Left forelimb (tissue), 1 donor: Measurements from ENCODE around the gene DDX28.
A peak's percentile ranks its signal among the peaks of the same experiment; 100 is the strongest.
"Not testable (repeated sequence)": the region's sequence is repeated elsewhere in the genome, so short reads cannot be mapped to it uniquely, and the experiment has no call there.

Experiments used
- DNase-seq: peaks from one replicate; pipeline ENCODE4 v3.0.0-alpha.2; 2018; ENCODE audit warnings: low spot score

Gene DDX28

DNA sequence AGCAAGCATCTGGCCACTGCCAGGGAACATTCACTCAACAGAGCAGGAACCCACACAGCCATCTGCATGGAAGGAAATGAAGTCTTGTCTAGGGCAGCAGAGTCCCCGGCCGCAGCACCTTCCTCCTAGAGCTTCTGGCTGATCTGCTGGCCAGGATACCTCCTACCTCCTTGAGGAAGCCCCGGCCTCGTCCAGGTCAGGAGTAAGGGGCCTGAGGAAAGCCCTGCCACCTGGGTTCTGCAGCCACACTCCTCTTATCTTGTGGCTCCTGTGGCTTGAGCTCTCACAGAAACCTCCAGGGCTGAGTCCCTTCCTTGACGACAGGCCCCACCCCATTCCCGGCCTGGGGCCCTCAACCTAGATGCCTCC is 29.0 kb downstream of the DDX28 start:
- DNase-seq, result not testable (repeated sequence)

DNA sequence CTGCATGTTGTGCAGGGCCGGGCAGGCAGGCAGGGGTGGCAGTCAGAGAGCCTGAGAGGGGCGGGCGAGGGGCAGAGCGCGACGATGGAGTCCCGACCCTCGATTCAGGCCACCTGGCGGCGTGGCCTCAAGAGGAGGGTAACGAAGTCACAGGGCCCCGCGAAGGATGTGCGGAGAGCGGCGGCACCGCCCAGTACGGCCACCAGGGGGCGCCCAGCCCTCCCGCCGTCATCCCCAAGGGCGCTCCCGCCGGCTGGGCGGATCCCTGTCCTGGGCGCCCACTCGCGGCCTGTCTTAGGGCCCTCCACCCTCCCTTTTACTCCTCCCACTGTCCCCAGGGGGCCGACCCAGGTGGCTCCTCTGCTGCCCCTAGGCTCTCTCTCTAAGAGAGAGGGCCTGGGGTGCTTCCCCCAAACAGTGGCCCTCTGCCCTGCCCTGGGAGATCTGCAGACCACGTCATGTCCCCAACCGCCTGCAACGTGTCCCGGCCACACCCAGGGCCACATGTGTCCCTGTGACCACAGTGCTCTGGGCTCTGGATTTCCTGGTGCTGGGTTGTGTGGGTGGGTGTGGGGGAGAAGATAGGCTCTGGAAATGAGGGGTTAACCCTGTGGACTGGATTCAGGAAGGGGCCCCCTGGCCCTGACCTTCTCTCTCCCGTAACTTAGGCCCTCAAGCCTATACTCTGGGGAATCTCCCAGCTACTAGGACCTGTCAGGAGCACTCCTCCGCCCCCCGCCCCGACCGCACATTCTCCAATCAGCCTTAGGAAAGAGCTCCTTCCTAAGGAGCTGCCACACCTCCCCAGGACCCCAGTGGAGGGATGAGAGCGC is 29.6 kb downstream of the DDX28 start:
- peak; percentile 80 for DNase-seq

DNA sequence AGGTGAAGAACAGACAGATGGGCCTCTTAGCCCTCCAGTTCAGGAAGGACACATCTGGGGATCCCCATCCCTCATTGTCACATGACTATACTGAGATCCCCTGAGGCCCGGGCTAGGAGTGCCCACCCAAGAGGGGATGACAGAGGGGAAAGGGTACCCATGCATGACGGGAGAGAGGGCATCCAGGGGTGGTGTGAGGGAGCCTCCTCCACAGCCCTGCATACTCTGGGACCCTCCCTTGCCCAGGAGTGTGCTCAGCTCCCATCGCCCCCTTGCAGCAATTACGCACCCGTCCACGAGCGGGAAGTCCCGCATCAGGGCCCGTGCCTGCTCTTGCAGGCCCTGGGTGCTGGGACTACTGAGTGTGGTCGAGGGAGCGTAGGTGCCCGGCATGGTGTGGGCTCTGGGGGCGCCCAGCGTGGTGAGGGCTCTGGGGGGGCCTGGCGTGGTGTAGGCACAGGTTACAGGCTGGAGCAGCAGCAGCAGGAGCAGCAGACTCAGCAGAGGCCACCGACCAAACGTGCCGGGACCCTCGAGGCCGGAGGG is 30.3 kb downstream of the DDX28 start:
- no peak for DNase-seq

DNA sequence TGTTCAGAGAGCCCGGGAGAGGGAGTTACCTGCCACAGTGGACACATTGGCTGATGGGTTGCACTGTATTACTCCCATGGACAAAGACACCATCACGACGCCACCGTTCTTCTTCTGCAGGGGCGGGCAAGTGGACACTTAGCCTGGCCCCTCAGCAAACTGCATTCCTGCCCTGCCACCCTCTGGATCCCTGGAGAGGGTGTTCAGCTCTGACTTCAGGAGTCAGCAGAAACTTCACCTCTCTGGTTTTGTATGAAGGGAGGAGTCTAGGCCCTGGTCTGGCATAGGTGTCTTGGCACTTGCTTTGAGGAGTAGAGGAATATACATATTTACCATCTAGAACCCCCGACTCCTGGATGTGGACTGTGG is 33.0 kb downstream of the DDX28 start:
- no peak for DNase-seq

DNA sequence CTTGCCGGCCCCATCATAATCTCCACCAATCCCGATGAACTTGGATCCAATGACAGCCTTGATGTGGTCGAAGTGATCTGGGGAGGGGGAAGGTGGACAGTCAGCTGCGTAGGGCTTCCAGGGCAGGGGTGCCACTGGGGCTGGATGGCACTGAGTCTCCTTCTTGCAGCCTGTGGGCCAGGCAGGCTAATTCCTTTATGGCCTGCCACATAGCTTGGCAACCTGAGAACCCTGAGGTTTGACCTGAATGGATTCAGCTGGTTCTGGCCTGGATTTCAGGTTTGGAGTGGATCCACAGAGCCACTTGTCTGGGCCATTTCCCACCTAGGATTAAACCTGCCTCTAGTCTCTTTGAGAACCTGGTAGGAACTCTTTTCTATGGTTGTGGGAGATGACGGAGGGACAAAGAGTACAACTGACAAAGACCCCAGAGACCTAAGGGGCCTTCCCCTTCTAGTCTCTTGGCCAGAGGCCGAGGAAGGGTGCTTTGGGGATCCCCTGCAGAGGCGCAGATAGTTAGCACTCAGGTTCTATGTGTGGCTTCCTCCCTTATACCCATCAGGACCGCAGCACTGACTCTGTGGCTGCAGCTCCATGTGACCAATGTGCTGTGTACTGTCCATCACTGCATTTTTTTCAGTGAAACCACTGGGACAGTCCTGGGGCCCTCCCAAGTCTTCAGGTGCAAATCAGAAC is 33.6 kb downstream of the DDX28 start:
- DNase-seq, result no peak

DNA sequence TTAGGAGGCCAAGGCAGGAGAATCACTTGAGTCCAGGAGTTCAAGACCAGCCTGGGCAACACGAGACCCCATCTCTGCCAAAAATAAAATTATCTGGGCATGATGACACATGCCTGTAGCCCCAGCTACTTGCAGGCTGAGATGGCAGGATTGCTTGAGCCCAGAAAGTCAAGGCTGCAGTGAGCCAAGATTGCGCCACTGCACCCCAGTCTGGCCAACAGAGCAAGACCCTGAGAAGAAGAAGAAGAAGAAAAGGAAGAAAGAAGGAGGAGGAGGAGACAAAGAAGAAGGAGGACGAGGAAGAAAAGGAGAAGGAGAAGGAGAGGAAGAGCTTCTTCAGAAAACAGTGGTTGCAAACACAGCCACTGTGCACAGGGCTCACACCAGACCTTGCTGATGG is 34.4 kb downstream of the DDX28 start:
- no peak for DNase-seq

DNA sequence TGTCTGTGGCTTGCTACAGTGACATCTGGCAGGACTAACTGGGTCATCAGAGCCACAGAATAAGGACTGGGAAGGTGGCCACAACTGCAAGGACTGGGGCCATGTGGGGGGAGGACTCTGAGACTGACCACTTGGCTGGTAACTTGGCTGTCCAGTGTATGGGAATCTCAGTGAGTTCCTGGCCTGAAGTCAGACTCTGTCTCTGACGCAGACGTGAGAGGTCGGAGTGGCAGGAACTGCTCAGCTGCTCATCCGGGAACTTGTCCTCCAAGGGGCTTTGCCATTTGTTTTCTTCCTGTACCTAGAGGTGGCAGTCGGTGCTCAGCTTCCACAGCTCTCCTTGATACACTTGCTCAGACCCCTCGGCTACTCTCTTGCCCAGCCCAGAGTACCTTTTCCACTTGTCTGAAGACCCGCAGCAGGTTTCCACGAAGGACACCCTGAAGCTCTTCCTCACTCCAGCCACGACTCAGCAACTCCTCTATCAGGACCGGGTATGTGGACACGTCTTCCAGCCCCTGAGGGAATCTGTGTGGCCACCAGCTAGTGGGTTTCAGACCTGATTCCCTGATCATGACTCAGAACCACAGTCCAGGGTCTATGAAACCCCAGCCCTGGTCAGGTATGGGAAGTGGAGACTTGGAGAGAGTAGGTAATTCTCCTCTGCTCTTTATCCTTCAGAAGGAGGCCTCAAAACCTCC is 35.4 kb downstream of the DDX28 start:
- no peak for DNase-seq

DNA sequence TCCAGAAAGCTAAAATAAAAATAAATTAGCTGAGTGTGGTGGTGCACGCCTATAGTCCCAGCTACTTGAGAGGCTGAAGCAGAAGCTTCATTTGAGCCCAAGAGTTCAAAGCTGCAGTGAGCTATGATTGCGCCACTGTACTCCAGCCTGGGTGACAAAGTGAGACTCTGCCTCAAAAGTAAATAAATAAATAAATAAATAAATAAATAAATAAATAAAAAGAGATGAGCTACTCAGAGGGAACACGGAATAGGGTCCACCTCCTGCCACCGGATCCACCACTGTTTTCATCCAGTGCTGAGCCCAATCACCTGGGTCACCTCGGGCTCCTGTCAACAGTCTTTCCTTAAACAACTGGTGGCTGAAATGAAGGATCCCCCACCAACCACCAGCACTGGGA is 36.1 kb downstream of the DDX28 start:
- DNase-seq, result no peak

DNA sequence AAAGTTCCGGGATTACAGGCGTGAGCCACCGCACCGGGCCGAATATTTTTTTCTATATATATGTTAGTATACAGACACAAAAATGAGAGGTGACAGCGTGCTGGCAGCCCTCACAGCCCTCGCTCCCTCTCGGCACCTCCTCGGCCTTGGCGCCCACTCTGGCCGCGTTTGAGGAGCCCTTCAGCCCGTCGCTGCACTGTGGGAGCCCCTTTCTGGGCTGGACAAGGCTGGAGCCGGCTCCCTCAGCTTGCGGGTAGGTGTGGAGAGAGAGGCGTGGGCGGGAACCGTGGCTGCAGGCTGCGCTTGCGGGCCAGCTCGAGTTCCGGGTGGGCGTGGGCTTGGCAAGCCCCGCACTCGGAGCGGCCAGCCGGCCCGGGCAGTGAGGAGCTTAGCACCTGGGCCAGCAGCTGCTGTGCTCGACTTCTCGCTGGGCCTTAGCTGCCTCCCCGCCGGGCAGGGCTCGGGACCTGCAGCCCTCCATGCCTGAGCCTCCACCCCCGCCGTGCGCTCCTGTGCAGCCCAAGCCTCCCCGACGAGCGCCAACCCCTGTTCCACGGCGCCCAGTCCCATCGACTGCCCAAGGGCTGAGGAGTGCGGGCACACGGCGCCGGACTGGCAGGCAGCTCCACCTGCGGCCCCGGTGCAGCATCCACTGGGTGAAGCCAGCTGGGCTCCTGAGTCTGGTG is 40.9 kb downstream of the DDX28 start:
- no peak for DNase-seq

DNA sequence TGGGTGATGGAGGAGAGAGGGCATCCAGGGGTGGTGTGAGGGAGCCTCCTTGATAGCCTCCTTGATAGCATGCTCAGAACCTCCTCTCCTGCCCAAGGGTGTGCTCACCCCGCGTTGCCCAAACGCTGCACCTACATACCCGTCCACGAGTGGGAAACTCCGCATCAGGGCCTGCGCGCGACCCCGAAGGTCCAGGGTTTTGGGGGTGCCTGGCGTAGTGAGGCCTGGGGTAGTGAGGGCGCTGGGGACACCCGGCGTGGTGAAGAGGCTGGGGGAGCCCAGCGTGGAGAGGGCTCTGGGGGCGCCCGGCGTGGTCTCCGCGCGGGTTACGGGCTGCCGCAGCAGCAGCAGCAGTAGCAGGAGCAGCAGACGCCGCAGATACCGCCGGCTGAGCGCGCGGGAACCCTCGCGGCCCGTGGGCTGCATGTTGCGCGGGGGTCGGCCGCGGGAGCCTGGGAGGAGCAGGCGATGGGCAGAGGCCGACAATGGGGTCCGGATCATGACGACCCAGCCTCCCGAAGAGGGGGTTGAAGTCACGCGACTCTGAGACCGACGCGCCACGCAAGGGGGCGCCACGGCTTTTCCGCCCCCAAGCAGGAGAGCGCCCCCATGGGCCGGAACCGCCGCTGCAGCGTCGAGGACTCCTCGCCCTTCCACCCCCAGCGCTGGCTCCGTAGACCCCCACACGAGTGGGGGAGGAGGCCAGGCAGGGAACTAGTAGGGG is 42.9 kb downstream of the DDX28 start, which contains the start of gene DPEP3:
Gene DPEP3, minus strand, starts transcription at position 545 of the 724 bp plus-strand sequence. Its CDS starts 119 bp downstream, at position 426.
- no peak for DNase-seq

DNA sequence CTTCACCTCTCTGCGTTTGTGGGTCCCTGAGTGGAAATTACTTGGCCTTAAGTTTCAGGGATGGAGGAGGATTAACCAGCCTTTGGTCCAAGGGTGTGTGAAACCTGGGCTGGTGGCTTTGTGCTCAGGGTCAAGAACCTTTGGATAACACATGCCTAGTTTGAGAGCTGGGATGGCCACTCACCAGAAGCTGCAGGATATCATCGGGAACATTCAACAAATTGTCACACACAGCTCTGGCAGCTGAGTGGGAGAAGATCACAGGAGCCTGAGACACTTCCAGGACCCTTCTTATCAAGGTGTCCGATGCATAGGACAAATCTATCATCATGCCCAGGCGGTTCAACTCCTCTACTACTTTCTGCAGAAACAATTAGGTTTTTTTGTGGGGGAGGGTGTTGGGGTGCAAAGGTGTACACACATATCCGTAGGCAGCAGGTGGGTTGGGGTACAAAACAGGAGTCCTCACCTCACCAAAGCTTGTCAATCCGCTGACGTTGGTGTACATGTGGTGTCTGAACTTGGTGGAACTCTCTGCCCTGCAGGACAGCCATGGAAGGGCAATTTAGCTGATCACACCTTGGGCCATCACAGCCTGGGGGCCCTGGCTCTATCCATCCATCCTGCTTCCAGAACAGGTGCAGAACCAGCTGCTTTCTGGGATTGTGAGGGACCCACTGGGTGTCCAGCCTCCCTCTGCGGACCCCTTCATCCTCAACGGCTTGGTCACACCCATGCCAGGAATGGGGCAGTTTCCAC is 45.4 kb downstream of the DDX28 start:
- no peak for DNase-seq

DNA sequence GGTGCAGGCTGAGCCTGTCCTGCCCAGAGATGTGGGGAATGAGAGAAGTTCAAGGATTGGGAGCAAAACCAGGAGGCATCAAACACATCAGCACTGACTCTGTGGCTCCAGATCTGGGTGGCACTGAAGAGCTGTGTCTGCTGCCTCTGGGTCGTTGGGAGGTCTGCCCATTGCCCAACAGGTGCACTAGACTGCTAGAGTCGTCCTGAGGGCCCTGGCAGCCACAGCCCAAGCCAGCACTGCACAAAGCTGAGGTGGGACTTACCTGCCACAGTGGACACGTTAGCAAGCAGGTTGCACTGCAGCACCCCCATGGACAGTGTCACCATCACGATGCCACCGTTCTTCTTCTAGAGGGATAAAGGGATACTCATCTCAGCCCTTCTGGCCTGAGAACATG is 46.0 kb downstream of the DDX28 start:
- no peak for DNase-seq

DNA sequence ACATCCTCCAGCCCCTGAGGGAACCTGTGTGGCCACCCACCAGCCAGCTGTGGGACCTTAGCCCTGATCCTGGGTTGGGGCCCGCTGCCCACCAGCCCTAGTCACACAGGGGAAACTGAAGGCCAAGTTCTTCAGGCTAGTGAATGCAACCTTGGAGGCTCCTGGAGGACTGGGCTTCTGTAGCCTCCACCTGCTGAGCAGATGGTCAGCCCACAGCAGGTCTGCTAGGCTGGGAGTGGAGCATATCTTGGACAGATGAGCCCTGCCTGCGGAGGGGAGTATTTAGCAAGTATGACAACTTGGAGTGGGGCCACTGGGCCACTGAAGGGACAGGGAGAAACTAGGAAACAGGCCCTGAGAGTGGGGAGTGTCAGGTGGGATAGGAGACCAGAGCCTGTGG is 46.8 kb downstream of the DDX28 start:
- DNase-seq, result no peak

DNA sequence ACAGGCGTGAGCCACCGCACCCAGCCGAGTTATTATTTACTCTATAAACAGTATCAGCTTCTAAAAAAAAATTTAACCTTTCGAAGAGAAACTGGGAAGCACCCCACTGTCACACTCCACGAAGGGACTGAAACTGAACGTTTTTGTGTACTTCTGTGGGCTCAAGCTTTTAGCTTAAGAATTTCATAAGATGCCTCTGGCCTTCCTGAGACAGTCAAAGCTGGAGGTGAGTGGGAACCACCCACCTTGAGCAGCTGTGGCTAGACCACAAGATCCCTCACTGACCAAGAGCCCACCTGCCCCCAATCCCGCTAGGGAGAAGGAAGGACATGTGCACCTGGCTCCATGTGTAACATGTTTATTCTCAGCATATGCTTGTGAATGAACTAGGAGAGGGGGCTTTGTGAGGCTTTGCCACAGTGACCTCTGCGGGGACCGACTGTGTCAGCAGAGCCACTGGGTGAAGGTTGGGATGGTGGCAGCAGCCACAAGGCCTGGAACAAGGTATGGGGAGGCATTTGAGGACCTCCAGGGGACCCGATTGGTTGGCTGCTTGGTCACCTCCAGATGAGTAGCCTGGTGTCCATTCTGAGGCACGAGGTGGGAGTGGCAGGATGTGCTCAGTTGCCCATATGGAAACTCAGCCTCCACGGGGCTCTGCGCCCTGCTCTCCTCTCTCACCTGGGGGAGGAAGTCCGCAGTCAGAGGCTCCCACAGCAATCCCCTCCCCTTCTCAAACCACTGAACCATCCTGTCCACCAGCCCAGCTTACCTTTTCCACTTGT is 47.5 kb downstream of the DDX28 start:
- no peak for DNase-seq

DNA sequence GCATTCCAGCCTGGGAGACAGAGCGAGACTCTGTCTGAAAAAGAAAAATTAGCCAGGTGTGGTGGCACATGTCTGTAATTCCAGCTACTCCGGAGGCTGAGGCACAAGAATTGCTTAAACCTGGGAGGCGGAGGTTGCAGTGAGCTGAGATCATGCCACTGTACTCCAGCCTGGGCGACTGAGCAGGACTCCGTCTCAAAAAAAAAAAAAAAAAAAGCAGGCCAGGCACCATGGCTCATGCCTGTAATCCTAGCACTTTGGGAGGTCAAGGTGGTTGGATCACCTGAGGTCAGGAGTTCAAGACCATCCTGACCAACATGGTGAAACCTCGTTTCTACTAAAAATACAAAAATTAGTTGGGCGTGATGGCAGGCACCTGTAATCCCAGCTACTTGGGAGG is 50.7 kb downstream of the DDX28 start:
- not testable (repeated sequence) for DNase-seq

DNA sequence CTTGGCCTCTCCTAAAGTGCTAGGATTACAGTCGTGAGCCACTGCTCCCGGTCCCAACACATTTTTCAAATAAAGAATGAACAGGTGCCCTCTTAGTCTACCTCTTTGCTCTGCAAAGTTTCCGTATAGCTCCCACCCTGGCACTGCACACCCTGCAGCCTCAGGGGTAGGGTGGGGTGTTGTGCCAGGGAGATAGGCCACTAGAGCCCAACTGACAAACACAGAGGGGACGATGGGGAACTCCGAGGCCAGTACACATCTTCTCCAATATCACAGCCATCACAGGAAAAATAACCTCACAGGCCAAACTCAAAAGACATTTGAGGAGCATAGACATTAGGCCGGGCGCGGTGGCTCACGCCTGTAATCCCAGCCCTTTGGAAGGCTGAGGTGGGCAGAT is 51.9 kb downstream of the DDX28 start:
- DNase-seq, result no peak
